HUES6 (cell line): ENCODE results near the gene CYB5B.

ENCODE experiments used
- H3K27ac ChIP-seq: 2 replicates; pipeline ENCODE4 v1.7.0; 2013; ENCODE audit warnings: low read depth, mild to moderate bottlenecking, low read length, inconsistent platforms
- H3K27me3 ChIP-seq: 2 replicates; pipeline ENCODE4 v1.6.1; 2013; ENCODE audit warnings: low read length; ENCODE audit not compliant: control insufficient read depth, insufficient read depth
- H3K36me3 ChIP-seq: 2 replicates; pipeline ENCODE4 v1.6.1; 2013; ENCODE audit warnings: low read length; ENCODE audit not compliant: control insufficient read depth, insufficient read depth
- H3K4me1 ChIP-seq: 2 replicates; pipeline ENCODE4 v1.6.1; 2013; ENCODE audit warnings: low read length; ENCODE audit not compliant: control insufficient read depth, insufficient read depth
- H3K4me3 ChIP-seq: 2 replicates; pipeline ENCODE4 v1.5.1; 2013; ENCODE audit warnings: low read depth, low read length
- H3K9ac ChIP-seq: one replicate; pipeline ENCODE4 v1.6.1; 2013; ENCODE audit warnings: mild to moderate bottlenecking, low read length
- H3K9me3 ChIP-seq: 2 replicates; pipeline ENCODE4 v1.6.1; 2013; ENCODE audit warnings: low read depth, low read length; ENCODE audit not compliant: control insufficient read depth, insufficient read depth

Gene CYB5B

GRCh38 chr16:69448470-69449193, 24.2 kb downstream of the CYB5B start:
- no peaks in the 10 kb centered on the region for H3K4me1 ChIP-seq
- H3K27ac ChIP-seq, result no peak overlapping the region
- H3K9ac ChIP-seq, result no peak overlapping the region
- no peaks in the 10 kb centered on the region for H3K9me3 ChIP-seq
- H3K4me3 ChIP-seq, result no peak overlapping the region
- H3K36me3 ChIP-seq, result peaks cover 39% of the 10 kb centered on the region
- no peaks in the 10 kb centered on the region for H3K27me3 ChIP-seq

- no peak overlapping the region for H3K9ac ChIP-seq
- no peaks in the 10 kb centered on the region for H3K9me3 ChIP-seq
- H3K27me3 ChIP-seq, result no peaks in the 10 kb centered on the region
- H3K27ac ChIP-seq, result no peak overlapping the region
- no peak overlapping the region for H3K4me3 ChIP-seq
- H3K36me3 ChIP-seq, result peaks cover 42% of the 10 kb centered on the region
- H3K4me1 ChIP-seq, result no peaks in the 10 kb centered on the region
Observed at GRCh38 chr16:69451166-69451565, 26.7 kb downstream of the CYB5B start.

GRCh38 chr16:69453936-69454335, 29.5 kb downstream of the CYB5B start:
- Histone ChIP-seq H3K36me3 (peaks cover 23% of the 10 kb centered on the region), H3K4me1 (no peaks in the 10 kb centered on the region), H3K9me3 (no peaks in the 10 kb centered on the region), H3K9ac (no peak overlapping the region), H3K4me3 (no peak overlapping the region), H3K27ac (no peak overlapping the region), H3K27me3 (no peaks in the 10 kb centered on the region)

- no peaks in the 10 kb centered on the region for H3K9me3 ChIP-seq
- H3K27ac ChIP-seq, result no peak overlapping the region
- peaks cover 42% of the 10 kb centered on the region for H3K36me3 ChIP-seq
- no peaks in the 10 kb centered on the region for H3K27me3 ChIP-seq
- no peak overlapping the region for H3K9ac ChIP-seq
- no peak overlapping the region for H3K4me3 ChIP-seq
- H3K4me1 ChIP-seq, result peaks cover 5% of the 10 kb centered on the region; the same call in 1 of the 2 replicates
Observed at GRCh38 chr16:69463876-69464275, 39.5 kb downstream of the CYB5B start.

GRCh38 chr16:69465083-69465721, 40.8 kb downstream of the CYB5B start:
- H3K9ac ChIP-seq, result no peak overlapping the region
- H3K36me3 ChIP-seq, result peaks cover 30% of the 10 kb centered on the region
- H3K27ac ChIP-seq, result 0 out of 2 replicates have a peak overlapping the region, but pooled peaks have one; percentile 19
- H3K27me3 ChIP-seq, result no peaks in the 10 kb centered on the region
- peaks cover 5% of the 10 kb centered on the region; the same call in 1 of the 2 replicates for H3K4me1 ChIP-seq
- H3K9me3 ChIP-seq, result no peaks in the 10 kb centered on the region
- no peak overlapping the region for H3K4me3 ChIP-seq

- Histone ChIP-seq H3K27ac (no peak overlapping the region), H3K36me3 (peaks cover 25% of the 10 kb centered on the region), H3K4me3 (no peak overlapping the region), H3K4me1 (peaks cover 5% of the 10 kb centered on the region; the same call in 1 of the 2 replicates), H3K9ac (no peak overlapping the region), H3K27me3 (no peaks in the 10 kb centered on the region), H3K9me3 (no peaks in the 10 kb centered on the region)
Observed at GRCh38 chr16:69465881-69466280, 41.5 kb downstream of the CYB5B start.

GRCh38 chr16:69466547-69466946, 42.1 kb downstream of the CYB5B start:
- Histone ChIP-seq H3K4me1 (peaks cover 5% of the 10 kb centered on the region; the same call in 1 of the 2 replicates), H3K27ac (no peak overlapping the region)

GRCh38 chr16:69467080-69467479, 42.7 kb downstream of the CYB5B start:
- H3K9me3 ChIP-seq, result no peaks in the 10 kb centered on the region
- H3K27ac ChIP-seq, result no peak overlapping the region
- no peak overlapping the region for H3K9ac ChIP-seq
- no peak overlapping the region for H3K4me3 ChIP-seq
- peaks cover 19% of the 10 kb centered on the region for H3K36me3 ChIP-seq
- no peaks in the 10 kb centered on the region for H3K27me3 ChIP-seq
- H3K4me1 ChIP-seq, result peaks cover 5% of the 10 kb centered on the region; the same call in 1 of the 2 replicates

More at GRCh38 chr16:69466547-69466946, 42.1 kb downstream of the CYB5B start:
- Histone ChIP-seq H3K27me3 (no peaks in the 10 kb centered on the region), H3K4me3 (no peak overlapping the region), H3K36me3 (peaks cover 22% of the 10 kb centered on the region), H3K9ac (no peak overlapping the region), H3K9me3 (no peaks in the 10 kb centered on the region)

- Histone ChIP-seq H3K9me3 (no peaks in the 10 kb centered on the region), H3K27me3 (no peaks in the 10 kb centered on the region), H3K36me3 (peaks cover 13% of the 10 kb centered on the region), H3K27ac (no peak overlapping the region), H3K4me1 (peaks cover 5% of the 10 kb centered on the region; the same call in 1 of the 2 replicates), H3K9ac (no peak overlapping the region), H3K4me3 (no peak overlapping the region)
Observed at GRCh38 chr16:69467531-69468204, 43.2 kb downstream of the CYB5B start.

- H3K4me1 ChIP-seq, result peaks cover 1% of the 10 kb centered on the region; the same call in 1 of the 2 replicates
- no peaks in the 10 kb centered on the region for H3K27me3 ChIP-seq
- H3K9ac ChIP-seq, result no peak overlapping the region
- 0 out of 2 replicates have a peak, but pooled peaks cover 6% of the 10 kb centered on the region for H3K36me3 ChIP-seq
- no peak overlapping the region for H3K27ac ChIP-seq
- H3K9me3 ChIP-seq, result no peaks in the 10 kb centered on the region
- H3K4me3 ChIP-seq, result no peak overlapping the region
Observed at GRCh38 chr16:69469807-69470561, 45.6 kb downstream of the CYB5B start.
